Gastrocnemius medialis (tissue), 4 donors: ENCODE measurements around the gene LILRA2. TPM values are rescaled to one million over a fixed set of nuclear protein-coding genes. Genes with fewer than 3 reads are reported as not detected.
"Not testable (repeated sequence)": the region's sequence is repeated elsewhere in the genome, so short reads cannot be mapped to it uniquely, and the experiment has no call there.

ENCODE experiments used
- ATAC-seq, 2 donors: fragments of 150-250 bp; one replicate each; pipeline ENCODE4 v1.9.1; 2016
- DNase-seq, 2 donors: peaks; one replicate each; pipeline ENCODE4 v3.0.0-alpha.2; 2019
- H3K27ac ChIP-seq, 4 donors: fragments of 200-600 bp; sonication (generic); 1 replicate in 1 of 4; 2 replicates in 3 of 4; pipeline ENCODE4 v1.5.1; 2016 to 2018; ENCODE audit warnings: mild to moderate bottlenecking in 2 of 4, moderate library complexity in 1 of 4
- H3K27me3 ChIP-seq, 3 donors: fragments of 200-600 bp; sonication (generic) in 2 of 3; 1 replicate in 1 of 3; 2 replicates in 2 of 3; pipeline versions ENCODE4 v1.5.1 to v1.6.0; 2016 to 2019; ENCODE audit warnings: mild to moderate bottlenecking in 1 of 3, moderate library complexity in 1 of 3
- H3K36me3 ChIP-seq, 2 donors: fragments of 200-600 bp; sonication (generic) in 1 of 2; one replicate each; pipeline ENCODE4 v1.5.1; 2017 to 2018
- H3K4me1 ChIP-seq, 2 donors: fragments of 200-600 bp; sonication (generic) in 1 of 2; one replicate each; pipeline ENCODE4 v1.5.1; 2016 to 2017; ENCODE audit warnings: mild to moderate bottlenecking in 2 of 2
- H3K4me3 ChIP-seq, 4 donors: fragments of 200-600 bp; sonication (generic) in 3 of 4; 1 replicate in 1 of 4; 2 replicates in 3 of 4; pipeline ENCODE4 v1.5.1; 2016 to 2019; ENCODE audit warnings: mild to moderate bottlenecking in 2 of 4
- H3K9me3 ChIP-seq, 3 donors: fragments of 200-600 bp; sonication (generic) in 2 of 3; 1 replicate in 1 of 3; 2 replicates in 2 of 3; pipeline ENCODE4 v1.5.1; 2016 to 2019
- POLR2A ChIP-seq, 2 donors: fragments of 450-650 bp; IDR thresholded peaks; one replicate each; pipeline ENCODE4 v1.6.1; 2017; ENCODE audit warnings: antibody characterized with exemption in 2 of 2, mild to moderate bottlenecking in 2 of 2, moderate library complexity in 2 of 2
- in situ Hi-C, 4 donors: fragments of 200-750 bp; cut with MboI; loops; one replicate each; pipeline versions ENCODE4 v1.15.0 to v1.8.0; 2017; ENCODE audit warnings: low sequenced_read_pairs in 4 of 4
- intact Hi-C: fragments of 100-400 bp; cut with DNase I; formaldehyde crosslinking; loops from one replicate; pipeline ENCODE4 v1.15.1; 2023; ENCODE audit warnings: low total_unique reads
- total RNA-seq, 4 donors: library from RNA; depleted of rRNA; stranded (reverse); fragments of >200 nt; gene quantifications; one replicate each; pipeline versions ENCODE4 v1.1.0 to v1.2.3, GENCODE V29; 2016
- TF ChIP-seq, protein P1 (sequence below), 5 experiments: fragments of 450-650 bp in 3 of 5; fragments of 200-600 bp in 2 of 5; sonication (generic) in 2 of 5; IDR thresholded peaks in 4 of 5; conservative IDR thresholded peaks in 1 of 5; 1 replicate in 4 of 5; 2 replicates in 1 of 5; pipeline ENCODE4 v1.5.1; 2016 to 2019; ENCODE audit warnings: antibody characterized with exemption in 5 of 5, mild to moderate bottlenecking in 3 of 5, moderate library complexity in 3 of 5

The LILRA2 gene
- total RNA-seq, 4 donors from 2014 or later: 0.44 to 1.0 (median 0.91) TPM; not detected in 1

DNA sequence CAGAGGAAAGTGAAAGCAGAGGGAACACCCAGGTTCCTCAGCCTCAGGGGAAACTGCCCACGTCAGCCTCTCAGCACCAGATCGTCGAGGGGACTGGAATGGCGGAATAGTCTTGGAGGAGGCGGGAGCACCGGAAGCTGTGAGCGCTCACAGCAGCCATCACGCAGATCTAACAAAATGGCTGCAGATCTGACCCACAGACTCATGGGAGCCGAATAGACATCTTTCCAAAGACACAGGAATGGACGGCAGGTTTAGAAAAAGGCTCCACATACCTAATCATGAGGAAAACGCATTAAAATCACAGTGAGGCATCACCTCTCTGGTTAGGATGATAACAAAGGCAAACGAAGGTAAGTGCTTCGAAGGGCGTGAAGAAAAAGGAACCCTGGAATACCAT is 11.8 kb upstream of the LILRA2 start:
- in situ Hi-C loops: no loop called here
- intact Hi-C loops: no loop called here
- no peaks in the 10 kb centered on the region for H3K27me3 ChIP-seq
- H3K9me3 ChIP-seq: peaks cover 0 to 5% (median 0%) of the 10 kb centered on the region in 3 donors
- H3K27ac ChIP-seq: no peak overlapping the region
- no peak overlapping the region for H3K4me3 ChIP-seq
- no peak for TF ChIP-seq POLR2A (IDR thresholded peaks at IDR 0.05)
- TF ChIP-seq, protein P1, sequence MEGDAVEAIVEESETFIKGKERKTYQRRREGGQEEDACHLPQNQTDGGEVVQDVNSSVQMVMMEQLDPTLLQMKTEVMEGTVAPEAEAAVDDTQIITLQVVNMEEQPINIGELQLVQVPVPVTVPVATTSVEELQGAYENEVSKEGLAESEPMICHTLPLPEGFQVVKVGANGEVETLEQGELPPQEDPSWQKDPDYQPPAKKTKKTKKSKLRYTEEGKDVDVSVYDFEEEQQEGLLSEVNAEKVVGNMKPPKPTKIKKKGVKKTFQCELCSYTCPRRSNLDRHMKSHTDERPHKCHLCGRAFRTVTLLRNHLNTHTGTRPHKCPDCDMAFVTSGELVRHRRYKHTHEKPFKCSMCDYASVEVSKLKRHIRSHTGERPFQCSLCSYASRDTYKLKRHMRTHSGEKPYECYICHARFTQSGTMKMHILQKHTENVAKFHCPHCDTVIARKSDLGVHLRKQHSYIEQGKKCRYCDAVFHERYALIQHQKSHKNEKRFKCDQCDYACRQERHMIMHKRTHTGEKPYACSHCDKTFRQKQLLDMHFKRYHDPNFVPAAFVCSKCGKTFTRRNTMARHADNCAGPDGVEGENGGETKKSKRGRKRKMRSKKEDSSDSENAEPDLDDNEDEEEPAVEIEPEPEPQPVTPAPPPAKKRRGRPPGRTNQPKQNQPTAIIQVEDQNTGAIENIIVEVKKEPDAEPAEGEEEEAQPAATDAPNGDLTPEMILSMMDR (IDR thresholded peaks at IDR 0.05 in 4 of 5, conservative IDR thresholded peaks at IDR 0.05 in 1 of 5): no peak
- no peaks in the 10 kb centered on the region for H3K4me1 ChIP-seq
- ATAC-seq (no peak), DNase-seq (no peak)
- no peaks in the 10 kb centered on the region for H3K36me3 ChIP-seq

DNA sequence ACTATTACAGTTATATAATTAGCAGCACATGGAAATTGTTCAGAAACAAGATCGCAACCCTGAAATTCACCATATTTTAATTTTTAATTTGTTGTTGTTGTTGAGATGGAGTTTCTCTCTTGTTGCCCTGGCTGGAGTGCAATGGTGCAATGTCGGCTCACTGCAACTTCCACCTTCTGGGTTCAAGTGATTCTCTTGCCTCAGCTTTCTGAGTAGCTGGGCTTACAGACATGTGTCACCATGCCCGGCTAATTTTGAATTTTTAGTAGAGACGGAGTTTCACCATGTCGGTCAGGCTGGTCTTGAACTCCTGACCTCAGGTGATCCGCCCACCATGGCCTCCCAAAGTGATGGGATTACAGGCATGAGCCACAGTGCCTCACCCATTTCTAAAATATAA is 10.4 kb upstream of the LILRA2 start:
- H3K9me3 ChIP-seq, in situ Hi-C loops, intact Hi-C loops, H3K27me3 ChIP-seq, H3K36me3 ChIP-seq, ATAC-seq, DNase-seq, H3K4me1 ChIP-seq, H3K27ac ChIP-seq, H3K4me3 ChIP-seq: not testable (repeated sequence)

DNA sequence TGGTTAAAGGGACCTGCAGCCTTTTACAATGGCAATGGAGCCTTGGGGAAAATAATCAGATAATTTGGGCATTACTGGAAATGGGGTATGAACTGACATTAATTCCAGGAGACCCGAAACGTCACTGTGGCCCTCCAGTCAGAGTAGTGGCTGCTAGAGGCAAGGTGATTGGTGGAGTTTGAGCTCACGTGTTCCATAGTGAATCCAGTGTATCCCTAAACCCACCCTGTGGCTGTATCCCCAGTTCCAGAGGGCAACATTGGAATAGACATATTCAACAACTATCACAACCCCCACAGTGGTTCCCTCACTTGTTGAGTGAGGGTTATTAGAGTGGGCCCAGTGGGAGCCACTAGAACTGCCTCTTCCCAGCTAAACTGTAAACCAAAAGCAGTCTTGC is 3.3 kb upstream of the LILRA2 start:
- intact Hi-C loops (no loop called here), in situ Hi-C loops (no loop called here)
- ATAC-seq: no peak

DNA sequence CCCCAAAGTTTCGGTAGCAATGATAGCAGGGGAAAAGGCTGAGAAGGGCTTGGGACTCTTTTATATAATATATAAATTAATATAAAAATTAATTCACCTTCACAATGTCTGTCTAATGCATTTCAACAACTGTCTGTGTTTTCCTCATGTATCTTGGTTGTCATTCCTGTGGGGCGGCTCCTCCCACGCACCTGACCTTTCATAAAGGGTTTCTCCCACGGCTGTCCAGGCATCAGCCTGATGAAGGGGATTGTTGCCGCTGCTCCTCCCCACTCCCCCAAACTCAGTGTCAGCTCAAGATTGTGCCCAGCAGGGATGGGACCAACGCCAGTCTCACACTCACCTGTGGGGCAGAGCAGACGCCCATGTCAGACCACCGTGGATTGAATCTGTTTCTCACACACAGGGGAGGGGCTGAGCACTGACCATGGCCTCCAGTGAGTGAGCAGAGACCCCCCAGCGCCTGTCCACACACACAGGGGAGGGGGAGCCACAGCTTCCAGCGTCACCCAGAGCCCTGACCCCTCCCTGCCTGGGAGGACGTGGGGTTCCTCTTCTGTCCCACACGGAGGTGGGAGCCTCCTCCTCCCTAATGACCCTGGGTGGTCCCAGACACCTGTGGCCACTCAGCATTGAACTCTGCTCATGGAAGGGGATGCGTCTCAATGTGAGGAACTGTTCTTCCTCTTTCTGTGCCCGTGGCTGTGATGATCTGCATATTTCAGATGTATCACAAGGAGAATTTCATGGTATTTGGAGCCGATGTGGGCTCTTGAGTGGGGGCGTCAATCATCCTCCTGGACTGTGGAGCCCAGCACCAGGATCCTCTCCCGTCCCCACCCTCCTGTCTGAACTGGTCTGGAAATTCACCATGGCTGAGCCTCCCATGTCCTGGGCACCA is 1.6 kb upstream of the LILRA2 start:
- H3K27ac ChIP-seq, in situ Hi-C loops, H3K27me3 ChIP-seq, H3K36me3 ChIP-seq, DNase-seq, H3K4me1 ChIP-seq, H3K4me3 ChIP-seq, H3K9me3 ChIP-seq, intact Hi-C loops, ATAC-seq: not testable (repeated sequence)

More for the DNA sequence above, 3.3 kb upstream of the LILRA2 start:
- Histone ChIP-seq H3K27ac (no peak overlapping the region), H3K4me1 (no peaks in the 10 kb centered on the region), H3K4me3 (no peak overlapping the region), H3K9me3 (no peaks in the 10 kb centered on the region), H3K27me3 (no peaks in the 10 kb centered on the region), H3K36me3 (no peaks in the 10 kb centered on the region)
- TF ChIP-seq, protein P1 (IDR thresholded peaks at IDR 0.05 in 4 of 5, conservative IDR thresholded peaks at IDR 0.05 in 1 of 5): no peak
- TF ChIP-seq POLR2A (IDR thresholded peaks at IDR 0.05): no peak
- DNase-seq: no peak

DNA sequence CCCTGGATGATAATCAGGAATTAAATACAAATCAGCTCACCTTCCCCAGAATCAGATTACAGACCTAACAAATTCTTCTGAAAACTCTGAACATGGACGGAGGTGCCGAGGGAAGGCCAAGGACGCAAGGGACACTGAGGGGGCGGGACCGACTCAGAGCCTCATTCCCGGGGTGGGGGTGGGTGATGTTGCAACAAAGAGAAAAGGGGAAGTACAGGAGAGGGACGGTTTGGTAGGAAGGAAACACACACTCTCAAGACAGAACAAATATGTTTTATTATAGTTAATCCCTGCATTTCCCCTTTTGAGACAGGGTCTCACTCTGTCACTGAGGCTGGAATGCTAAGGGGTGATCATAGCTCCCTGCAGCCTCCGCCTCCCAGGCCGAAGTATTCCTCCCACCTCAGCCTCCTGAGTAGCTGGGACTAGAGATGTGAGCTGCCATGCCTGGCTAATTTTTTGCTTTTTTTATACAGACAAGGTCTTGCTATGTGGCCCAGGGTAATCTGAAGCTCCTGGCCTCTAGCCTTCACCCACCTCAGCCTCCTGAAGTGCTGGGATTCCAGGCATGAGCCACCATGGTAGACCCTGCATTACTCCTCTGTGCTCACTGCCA is 786 bp upstream of the LILRA2 start:
- DNase-seq: no peak
- Histone ChIP-seq H3K36me3 (no peaks in the 10 kb centered on the region), H3K9me3 (no peaks in the 10 kb centered on the region), H3K27ac (no peak overlapping the region), H3K4me3 (no peak overlapping the region), H3K27me3 (no peaks in the 10 kb centered on the region), H3K4me1 (no peaks in the 10 kb centered on the region)
- in situ Hi-C loops: no loop called here
- no peak for TF ChIP-seq POLR2A (IDR thresholded peaks at IDR 0.05)
- TF ChIP-seq, protein P1 (IDR thresholded peaks at IDR 0.05 in 4 of 5, conservative IDR thresholded peaks at IDR 0.05 in 1 of 5): no peak
- ATAC-seq: no peak
- intact Hi-C loops: no loop called here
